A673 (cell line): ENCODE data around the gene CD96.

Source experiments
- EZH2 ChIP-seq: fragments of 200-600 bp; sonication (generic); IDR thresholded peaks from 2 replicates; pipeline ENCODE4 v1.6.1; 2017; ENCODE audit warnings: borderline replicate concordance, low read depth, mild to moderate bottlenecking, mixed read lengths, antibody characterized with exemption, low read length; ENCODE audit not compliant: poor library complexity, severe bottlenecking
- TF ChIP-seq, protein P1 (sequence below): fragments of 300-800, 200-600 bp; sonication (generic); conservative IDR thresholded peaks from 2 replicates; pipeline ENCODE4 v1.5.1; 2017; ENCODE audit warnings: low read depth, mild to moderate bottlenecking, antibody characterized with exemption, low read length, moderate library complexity, mixed read lengths

DNA sequence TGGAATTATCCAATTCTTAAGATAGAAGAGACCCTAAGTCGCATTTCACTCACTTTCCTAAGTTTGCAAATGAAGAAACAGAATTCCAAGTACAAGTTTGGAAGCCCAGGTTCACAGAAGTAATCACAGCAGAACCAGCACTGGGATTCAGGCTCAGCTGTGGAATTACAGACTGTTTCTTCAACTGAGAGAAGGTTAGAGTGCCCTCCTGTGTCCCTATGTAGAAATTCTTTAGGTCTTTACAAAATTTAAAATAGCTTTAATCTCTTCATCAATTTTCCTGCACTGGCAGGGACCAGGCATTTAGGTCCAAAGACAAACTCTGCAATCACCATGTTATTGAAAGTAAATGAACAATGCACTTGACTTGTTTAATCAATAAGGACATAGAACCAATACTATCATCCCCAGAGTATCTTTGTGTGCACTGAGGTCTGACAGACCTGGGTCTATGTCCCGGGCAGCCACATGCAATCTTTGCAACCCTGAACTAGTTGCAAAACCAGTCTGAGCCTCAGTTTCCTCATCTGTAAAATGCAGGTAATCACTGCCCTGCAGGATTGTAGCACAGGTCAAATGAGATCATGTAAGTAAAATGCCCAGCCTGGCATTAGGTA is 149.4 kb downstream of the CD96 start:
- TF ChIP-seq, protein P1, sequence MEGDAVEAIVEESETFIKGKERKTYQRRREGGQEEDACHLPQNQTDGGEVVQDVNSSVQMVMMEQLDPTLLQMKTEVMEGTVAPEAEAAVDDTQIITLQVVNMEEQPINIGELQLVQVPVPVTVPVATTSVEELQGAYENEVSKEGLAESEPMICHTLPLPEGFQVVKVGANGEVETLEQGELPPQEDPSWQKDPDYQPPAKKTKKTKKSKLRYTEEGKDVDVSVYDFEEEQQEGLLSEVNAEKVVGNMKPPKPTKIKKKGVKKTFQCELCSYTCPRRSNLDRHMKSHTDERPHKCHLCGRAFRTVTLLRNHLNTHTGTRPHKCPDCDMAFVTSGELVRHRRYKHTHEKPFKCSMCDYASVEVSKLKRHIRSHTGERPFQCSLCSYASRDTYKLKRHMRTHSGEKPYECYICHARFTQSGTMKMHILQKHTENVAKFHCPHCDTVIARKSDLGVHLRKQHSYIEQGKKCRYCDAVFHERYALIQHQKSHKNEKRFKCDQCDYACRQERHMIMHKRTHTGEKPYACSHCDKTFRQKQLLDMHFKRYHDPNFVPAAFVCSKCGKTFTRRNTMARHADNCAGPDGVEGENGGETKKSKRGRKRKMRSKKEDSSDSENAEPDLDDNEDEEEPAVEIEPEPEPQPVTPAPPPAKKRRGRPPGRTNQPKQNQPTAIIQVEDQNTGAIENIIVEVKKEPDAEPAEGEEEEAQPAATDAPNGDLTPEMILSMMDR: peak; percentile 53
- no peak for TF ChIP-seq EZH2
